SKM-1 (cell line): ENCODE measurements around the gene HEATR5B.
"Not testable (repeated sequence)": the region's sequence is repeated elsewhere in the genome, so short reads cannot be mapped to it uniquely, and the experiment has no call there.

Source experiments
- DNase-seq: peaks from one replicate; lab custom pipeline; 2025; ENCODE audit not compliant: unreplicated experiment; lab: John Stamatoyannopoulos, UW

The HEATR5B gene

GRCh38 chr2:36982467-36982866, 101.7 kb downstream of the HEATR5B start:
- DNase-seq = no peak

GRCh38 chr2:36981911-36982310, 102.3 kb downstream of the HEATR5B start:
- DNase-seq = no peak

- DNase-seq = not testable (repeated sequence)
These were observed 105.2 kb downstream of the HEATR5B start for GRCh38 chr2:36979007-36979406.

- DNase-seq = no peak
These were observed 108.1 kb downstream of the HEATR5B start for GRCh38 chr2:36976065-36976464.

- DNase-seq = no peak
These were observed 108.9 kb downstream of the HEATR5B start for GRCh38 chr2:36975306-36975705.

GRCh38 chr2:36973320-36973719, 110.9 kb downstream of the HEATR5B start:
- no peak for DNase-seq

- no peak for DNase-seq
These were observed 112.2 kb downstream of the HEATR5B start for GRCh38 chr2:36971990-36972389.

- no peak for DNase-seq
These were observed 116.8 kb downstream of the HEATR5B start for GRCh38 chr2:36967236-36967876.

GRCh38 chr2:36966370-36967235, 117.6 kb downstream of the HEATR5B start, which contains the start of gene STRN:
STRN (minus strand) TSS chr2:36966536; CDS start chr2:36966463, 73 bp downstream.
- peak; percentile 80 for DNase-seq

GRCh38 chr2:36965751-36966369, 118.3 kb downstream of the HEATR5B start:
- DNase-seq = no peak

- DNase-seq = no peak
These were observed 119.0 kb downstream of the HEATR5B start for GRCh38 chr2:36965206-36965605.

GRCh38 chr2:36964496-36965058, 119.6 kb downstream of the HEATR5B start:
- DNase-seq = no peak

- DNase-seq = no peak
These were observed 120.4 kb downstream of the HEATR5B start for GRCh38 chr2:36963734-36964133.

GRCh38 chr2:36963106-36963505, 121.1 kb downstream of the HEATR5B start:
- no peak for DNase-seq

- DNase-seq = no peak
These were observed 123.4 kb downstream of the HEATR5B start for GRCh38 chr2:36960773-36961172.

- no peak for DNase-seq
These were observed 124.0 kb downstream of the HEATR5B start for GRCh38 chr2:36960005-36960675.

- no peak for DNase-seq
These were observed 129.1 kb downstream of the HEATR5B start for GRCh38 chr2:36954977-36955607.

- DNase-seq = no peak
These were observed 131.4 kb downstream of the HEATR5B start for GRCh38 chr2:36952748-36953197.

GRCh38 chr2:36951574-36951973, 132.6 kb downstream of the HEATR5B start:
- DNase-seq = no peak

- DNase-seq = no peak
These were observed 133.1 kb downstream of the HEATR5B start for GRCh38 chr2:36951027-36951518.
